IPS-18c (cell line): ENCODE measurements around the gene SDF4.

Experiments
- H3K4me3 ChIP-seq: 2 replicates; pipeline ENCODE4 v1.7.0; 2013; ENCODE audit warnings: low read depth, mild to moderate bottlenecking, low read length, moderate library complexity; ENCODE audit not compliant: insufficient read depth
- H3K9me3 ChIP-seq: one replicate; pipeline ENCODE4 v1.6.1; 2013; ENCODE audit warnings: mild to moderate bottlenecking, low read length, moderate library complexity; ENCODE audit not compliant: control insufficient read depth, insufficient read depth

The SDF4 gene

GRCh38 chr1:1171161-1171545 is 60.6 kb downstream of the SDF4 start:
- Histone ChIP-seq H3K4me3 (no peak overlapping the region), H3K9me3 (peaks cover 2% of the 10 kb centered on the region)

- Histone ChIP-seq H3K4me3 (no peak overlapping the region), H3K9me3 (peaks cover 2% of the 10 kb centered on the region)
Observed at GRCh38 chr1:1170215-1171091, 61.3 kb downstream of the SDF4 start.

GRCh38 chr1:1169429-1170214 is 62.2 kb downstream of the SDF4 start:
- Histone ChIP-seq H3K4me3 (no peak overlapping the region), H3K9me3 (no peaks in the 10 kb centered on the region)

GRCh38 chr1:1168451-1169411 is 63.1 kb downstream of the SDF4 start:
- no peak overlapping the region for H3K4me3 ChIP-seq
- no peaks in the 10 kb centered on the region for H3K9me3 ChIP-seq

GRCh38 chr1:1167841-1168450 is 63.9 kb downstream of the SDF4 start:
- Histone ChIP-seq H3K9me3 (no peaks in the 10 kb centered on the region), H3K4me3 (no peak overlapping the region)

DNA sequence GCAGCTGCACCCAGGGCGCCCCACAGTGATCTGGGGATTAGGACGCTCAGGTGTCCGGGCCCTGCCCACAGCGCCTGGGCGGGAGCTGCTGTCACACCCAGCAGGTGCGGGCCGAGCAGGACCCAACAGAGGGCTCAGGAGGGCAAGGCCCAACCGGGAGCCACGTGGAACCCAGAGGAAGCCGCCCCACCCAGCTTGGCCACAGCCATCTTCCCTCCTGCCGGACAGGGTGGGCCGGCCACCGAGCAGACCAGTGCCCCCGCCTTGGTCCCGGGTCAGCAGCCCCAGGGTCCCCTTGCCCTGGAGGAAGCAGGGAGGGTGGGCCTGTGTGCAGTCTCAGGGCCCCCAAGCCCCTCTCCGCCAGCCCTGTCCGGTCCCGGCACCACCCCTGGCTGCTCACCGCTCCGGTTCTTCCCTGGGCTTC is 64.4 kb downstream of the SDF4 start:
- no peaks in the 10 kb centered on the region for H3K9me3 ChIP-seq

More for the DNA sequence above, 64.4 kb downstream of the SDF4 start:
- H3K4me3 ChIP-seq: no peak overlapping the region
